HG02610 (cell line): ENCODE results near the gene FNTB.

Source experiments
- ATAC-seq: cut with Tn5 transposase; IDR thresholded peaks from one replicate; pipeline ENCODE4 v1.9.1; 2021; ENCODE audit warnings: mild to moderate bottlenecking, moderate library complexity; ENCODE audit not compliant: unreplicated experiment

FNTB gene

DNA sequence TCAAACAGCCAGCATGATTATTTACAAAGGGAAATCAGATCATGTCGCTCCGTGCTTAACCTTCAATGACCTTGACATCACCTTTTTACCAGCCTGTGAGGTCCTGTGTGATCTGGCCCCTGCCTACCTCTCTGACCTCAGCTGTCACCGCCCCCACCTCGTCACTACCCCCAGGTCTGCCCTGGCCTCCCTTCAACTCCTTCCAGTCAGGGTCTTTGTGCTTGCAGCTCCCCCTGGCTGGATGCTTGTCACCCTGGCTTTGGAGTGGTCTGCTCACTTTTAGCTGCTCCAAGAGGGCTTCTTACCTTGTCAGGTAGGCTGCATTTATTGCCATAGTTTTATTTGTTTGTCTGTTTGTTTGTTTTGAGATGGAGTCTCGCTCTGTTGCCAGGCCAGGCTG, 123.8 kb downstream of the FNTB start:
- no peak for ATAC-seq
